ENCODE results near the gene CHDH. TPM values are rescaled to one million over a fixed set of nuclear protein-coding genes. Genes with fewer than 3 reads are reported as not detected.
A peak's percentile ranks its signal among the peaks of the same experiment; 100 is the strongest.

Gene CHDH
- polyA plus RNA-seq, 1 donor (not counting 4 experiments of a cell fraction or from before 2014, with no cell fraction given) = not detected

GRCh38 chr3:53773611-53774368, 72.4 kb downstream of the CHDH start:
- Histone ChIP-seq H3K79me2 (ENCODE audit: control insufficient read depth, insufficient read depth, low read length) (no peaks in the 10 kb centered on the region), H4K20me1 (ENCODE audit: control insufficient read depth, extremely low read depth, insufficient read depth, low read length) (no peaks in the 10 kb centered on the region), H3K4me2 (ENCODE audit: control insufficient read depth, extremely low read depth, insufficient read depth, low read depth, low read length) (no peak overlapping the region), H3K36me3 (ENCODE audit: control insufficient read depth in 2 of 2, extremely low read depth in 1 of 2, insufficient read depth in 2 of 2, low read length in 2 of 2) (no peaks in the 10 kb centered on the region), H3K27me3 (ENCODE audit: control insufficient read depth, extremely low read depth, insufficient read depth, low read length) (no peaks in the 10 kb centered on the region), H3K9me1 (ENCODE audit: control insufficient read depth, extremely low read depth, insufficient read depth, low read length) (no peaks in the 10 kb centered on the region), H3K9ac (ENCODE audit: control insufficient read depth, extremely low read depth, insufficient read depth, low read length) (no peak overlapping the region), H3K4me1 (ENCODE audit: control insufficient read depth, extremely low read depth, insufficient read depth, low read length) (no peaks in the 10 kb centered on the region), H2AFZ (ENCODE audit: control insufficient read depth, low read length) (no peak overlapping the region), H3K27ac (ENCODE audit: control insufficient read depth, insufficient read depth, low read length) (no peak overlapping the region), H3K4me3 (ENCODE audit: control insufficient read depth in 2 of 3, extremely low read depth in 1 of 3, insufficient read depth in 2 of 3, low read depth in 1 of 3, low read length in 3 of 3) (no peak overlapping the region), H3K9me3 (ENCODE audit: control insufficient read depth, low read depth, low read length) (no peaks in the 10 kb centered on the region)
- DNase-seq (ENCODE audit: low read depth, low spot score) (no peak), FAIRE-seq (peak; percentile 5)
- dilution Hi-C loops (cut with MboI; ENCODE audit: extremely low pct_ligation_motif_present, low sequenced_read_pairs) = no loop called here
- no peak for TF ChIP-seq EZH2 (IDR thresholded peaks at IDR 0.05; ENCODE audit: low read length)
- TF ChIP-seq CTCF (optimal IDR thresholded peaks at IDR 0.05 in 1 of 3, IDR thresholded peaks at IDR 0.05 in 1 of 3, conservative IDR thresholded peaks at IDR 0.05 in 1 of 3; ENCODE audit: extremely low read depth in 1 of 3, insufficient read depth in 2 of 3, low read length in 3 of 3) = no peak

- no peak overlapping the region for H2AFZ ChIP-seq (ENCODE audit: control insufficient read depth, low read length)
- H3K27me3 ChIP-seq (ENCODE audit: control insufficient read depth, extremely low read depth, insufficient read depth, low read length) = no peaks in the 10 kb centered on the region
- H3K9ac ChIP-seq (ENCODE audit: control insufficient read depth, extremely low read depth, insufficient read depth, low read length) = no peak overlapping the region
Observed at GRCh38 chr3:53773021-53773436, 73.2 kb downstream of the CHDH start.

More at GRCh38 chr3:53773021-53773436, 73.2 kb downstream of the CHDH start:
- dilution Hi-C loops (cut with MboI; ENCODE audit: extremely low pct_ligation_motif_present, low sequenced_read_pairs) = no loop called here
- Histone ChIP-seq H3K4me2 (ENCODE audit: control insufficient read depth, extremely low read depth, insufficient read depth, low read depth, low read length) (no peak overlapping the region), H4K20me1 (ENCODE audit: control insufficient read depth, extremely low read depth, insufficient read depth, low read length) (no peaks in the 10 kb centered on the region), H3K9me1 (ENCODE audit: control insufficient read depth, extremely low read depth, insufficient read depth, low read length) (no peaks in the 10 kb centered on the region), H3K4me3 (ENCODE audit: control insufficient read depth in 2 of 3, extremely low read depth in 1 of 3, insufficient read depth in 2 of 3, low read depth in 1 of 3, low read length in 3 of 3) (no peak overlapping the region), H3K9me3 (ENCODE audit: control insufficient read depth, low read depth, low read length) (no peaks in the 10 kb centered on the region), H3K79me2 (ENCODE audit: control insufficient read depth, insufficient read depth, low read length) (no peaks in the 10 kb centered on the region), H3K27ac (ENCODE audit: control insufficient read depth, insufficient read depth, low read length) (no peak overlapping the region), H3K36me3 (ENCODE audit: control insufficient read depth in 2 of 2, extremely low read depth in 1 of 2, insufficient read depth in 2 of 2, low read length in 2 of 2) (no peaks in the 10 kb centered on the region), H3K4me1 (ENCODE audit: control insufficient read depth, extremely low read depth, insufficient read depth, low read length) (no peaks in the 10 kb centered on the region)
- FAIRE-seq (no peak), DNase-seq (ENCODE audit: low read depth, low spot score) (no peak)
- TF ChIP-seq EZH2 (IDR thresholded peaks at IDR 0.05; ENCODE audit: low read length) = no peak
- no peak for TF ChIP-seq CTCF (optimal IDR thresholded peaks at IDR 0.05 in 1 of 3, IDR thresholded peaks at IDR 0.05 in 1 of 3, conservative IDR thresholded peaks at IDR 0.05 in 1 of 3; ENCODE audit: extremely low read depth in 1 of 3, insufficient read depth in 2 of 3, low read length in 3 of 3)

Measured in keratinocyte (primary cell).